Mucosa of descending colon (tissue), 3 donors: Measurements from ENCODE around the gene NR3C1. TPM values are rescaled to one million over a fixed set of nuclear protein-coding genes. Genes with fewer than 3 reads are reported as not detected.

Experiments used
- ATAC-seq: fragments of 200-7000 bp; cut with Tn5 transposase; one replicate; pipeline ENCODE4 v1.9.1; 2020; ENCODE audit warnings: mild to moderate bottlenecking, moderate library complexity
- DNase-seq, 3 donors: peaks; one replicate each; pipeline ENCODE4 v3.0.0-alpha.2; 2020
- H3K36me3 ChIP-seq: fragments of 200-600 bp; one replicate; pipeline ENCODE4 v1.8.0; 2021; ENCODE audit warnings: low read depth, mild to moderate bottlenecking
- H3K4me1 ChIP-seq: fragments of 200-600 bp; one replicate; pipeline ENCODE4 v1.8.0; 2021; ENCODE audit warnings: low read depth, mild to moderate bottlenecking
- H3K4me3 ChIP-seq: fragments of 200-600 bp; one replicate; pipeline ENCODE4 v1.8.0; 2021; ENCODE audit warnings: mild to moderate bottlenecking
- H3K9me3 ChIP-seq: fragments of 200-600 bp; one replicate; pipeline ENCODE4 v1.8.0; 2021; ENCODE audit warnings: mild to moderate bottlenecking
- intact Hi-C, 2 donors: fragments of 100-400 bp; cut with DNase I in 1 of 2; cut with micrococcal nuclease in 1 of 2; formaldehyde crosslinking; loops; one replicate each; pipeline versions ENCODE4 v1.11.0 to v1.11.1; 2022; cut with DNase I, micrococcal nuclease
- total RNA-seq, 3 donors: library from RNA; stranded (reverse); fragmentation: NEBNext Ultra II Directional in 2 of 3; extraction: Animal tissue kit (Norgen Biotek cat#: 25700) in 2 of 3; gene quantifications; one replicate each; pipeline versions ENCODE4 v1.2.1 to v1.2.4, GENCODE V29; 2021 to 2023
- TF ChIP-seq, protein P1 (sequence below): fragments of 200-600 bp; IDR thresholded peaks from one replicate; pipeline ENCODE4 v1.8.0; 2022; ENCODE audit warnings: antibody characterized with exemption, mild to moderate bottlenecking
- donor health status: DM: no; HTN: no; CAD: no; lungs with moderate emphysema.
- donor health status: DM: no; HTN: no; CAD: no.
- donor health status: DM: no; HTN: yes; CAD: no.

NR3C1 gene
- total RNA-seq, 3 donors from 2014 or later = 25.6 to 59.0 (median 27.7) TPM

DNA sequence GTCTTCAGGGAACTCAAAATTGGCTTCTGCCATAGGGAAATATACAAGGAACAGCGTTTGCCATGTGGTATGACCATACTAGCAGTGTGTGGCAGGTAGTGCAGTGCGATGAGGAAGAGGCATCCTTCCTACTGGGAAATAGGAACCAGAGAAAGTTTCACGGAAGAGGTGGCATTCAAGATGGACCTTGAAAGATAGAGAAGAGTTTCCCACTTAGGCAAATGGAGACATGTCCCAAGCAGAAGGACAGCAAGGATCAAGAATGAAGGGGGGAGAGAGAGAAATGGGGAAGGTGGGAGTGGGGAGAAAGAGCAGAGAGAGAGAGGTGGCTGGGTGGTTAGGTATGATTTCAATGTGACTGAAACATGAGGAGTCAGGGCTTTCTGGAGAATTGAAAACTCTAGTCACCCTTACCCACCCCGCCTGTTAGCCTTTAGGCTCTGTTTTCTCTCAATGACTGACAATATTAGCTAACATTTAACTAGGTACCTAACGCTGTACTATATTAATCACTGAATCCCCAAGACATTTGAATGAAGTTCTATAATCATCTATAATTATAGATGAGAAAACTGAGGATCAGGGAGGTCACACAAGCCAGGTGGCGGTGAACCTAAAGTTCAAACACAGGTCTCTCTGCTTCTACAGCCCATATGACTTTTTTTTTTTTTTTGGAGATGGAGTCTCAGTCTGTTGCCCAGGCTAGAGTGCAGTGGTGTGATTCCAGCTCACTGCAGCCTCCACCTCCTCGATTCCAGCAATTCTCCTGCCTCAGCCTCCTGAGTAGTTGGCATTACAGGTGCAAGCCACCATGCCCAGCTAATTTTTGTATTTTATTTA lies 171.3 kb downstream of the NR3C1 start:
- DNase-seq (no peak), ATAC-seq (no peak)
- H3K4me1 ChIP-seq = no peaks in the 10 kb centered on the region
- no peaks in the 10 kb centered on the region for H3K9me3 ChIP-seq
- intact Hi-C loops = no loop called here
- H3K4me3 ChIP-seq = no peak overlapping the region
- H3K36me3 ChIP-seq = no peaks in the 10 kb centered on the region
- TF ChIP-seq, protein P1, sequence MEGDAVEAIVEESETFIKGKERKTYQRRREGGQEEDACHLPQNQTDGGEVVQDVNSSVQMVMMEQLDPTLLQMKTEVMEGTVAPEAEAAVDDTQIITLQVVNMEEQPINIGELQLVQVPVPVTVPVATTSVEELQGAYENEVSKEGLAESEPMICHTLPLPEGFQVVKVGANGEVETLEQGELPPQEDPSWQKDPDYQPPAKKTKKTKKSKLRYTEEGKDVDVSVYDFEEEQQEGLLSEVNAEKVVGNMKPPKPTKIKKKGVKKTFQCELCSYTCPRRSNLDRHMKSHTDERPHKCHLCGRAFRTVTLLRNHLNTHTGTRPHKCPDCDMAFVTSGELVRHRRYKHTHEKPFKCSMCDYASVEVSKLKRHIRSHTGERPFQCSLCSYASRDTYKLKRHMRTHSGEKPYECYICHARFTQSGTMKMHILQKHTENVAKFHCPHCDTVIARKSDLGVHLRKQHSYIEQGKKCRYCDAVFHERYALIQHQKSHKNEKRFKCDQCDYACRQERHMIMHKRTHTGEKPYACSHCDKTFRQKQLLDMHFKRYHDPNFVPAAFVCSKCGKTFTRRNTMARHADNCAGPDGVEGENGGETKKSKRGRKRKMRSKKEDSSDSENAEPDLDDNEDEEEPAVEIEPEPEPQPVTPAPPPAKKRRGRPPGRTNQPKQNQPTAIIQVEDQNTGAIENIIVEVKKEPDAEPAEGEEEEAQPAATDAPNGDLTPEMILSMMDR = no peak

DNA sequence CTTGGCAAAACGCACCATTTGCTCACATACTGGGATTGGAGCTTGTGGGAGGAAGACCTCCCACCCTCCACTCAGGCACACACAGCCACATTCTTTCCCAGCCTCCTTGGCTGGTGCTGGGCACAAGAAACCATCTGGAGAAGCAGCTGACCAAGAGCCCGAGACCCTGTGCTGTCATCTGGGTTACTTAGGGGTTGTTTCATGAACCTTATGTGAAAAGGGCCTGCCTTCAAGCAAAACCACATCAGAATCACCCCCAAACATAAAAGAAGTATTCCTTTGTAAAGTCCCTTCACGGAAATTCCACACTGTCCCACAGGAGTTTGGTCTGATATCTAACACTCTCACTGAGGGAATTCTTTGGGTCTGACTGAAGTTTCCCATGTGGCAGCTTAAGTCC lies 172.1 kb downstream of the NR3C1 start:
- Histone ChIP-seq H3K9me3 (no peaks in the 10 kb centered on the region), H3K36me3 (no peaks in the 10 kb centered on the region), H3K4me3 (no peak overlapping the region), H3K4me1 (no peaks in the 10 kb centered on the region)
- TF ChIP-seq, protein P1 = no peak
- no peak for DNase-seq
- ATAC-seq = no peak
- intact Hi-C loops = no loop called here

DNA sequence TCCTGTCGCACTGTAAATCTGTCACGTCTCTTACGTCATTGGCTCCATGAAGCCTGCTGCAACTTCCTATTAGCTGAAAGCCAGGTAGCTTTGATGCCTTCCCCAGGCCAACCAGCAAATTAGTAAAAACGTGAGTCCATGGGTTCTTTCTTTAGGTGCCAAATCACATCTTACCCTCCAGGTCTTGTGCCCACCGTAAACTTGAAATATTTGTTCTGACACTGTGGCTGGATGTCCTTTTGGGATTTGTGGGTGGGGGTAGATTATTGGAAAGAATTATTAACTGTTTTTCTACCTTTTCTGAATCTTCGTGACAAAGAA lies 172.8 kb downstream of the NR3C1 start:
- intact Hi-C loops = no loop called here
- H3K36me3 ChIP-seq = no peaks in the 10 kb centered on the region
- ATAC-seq = no peak

DNA sequence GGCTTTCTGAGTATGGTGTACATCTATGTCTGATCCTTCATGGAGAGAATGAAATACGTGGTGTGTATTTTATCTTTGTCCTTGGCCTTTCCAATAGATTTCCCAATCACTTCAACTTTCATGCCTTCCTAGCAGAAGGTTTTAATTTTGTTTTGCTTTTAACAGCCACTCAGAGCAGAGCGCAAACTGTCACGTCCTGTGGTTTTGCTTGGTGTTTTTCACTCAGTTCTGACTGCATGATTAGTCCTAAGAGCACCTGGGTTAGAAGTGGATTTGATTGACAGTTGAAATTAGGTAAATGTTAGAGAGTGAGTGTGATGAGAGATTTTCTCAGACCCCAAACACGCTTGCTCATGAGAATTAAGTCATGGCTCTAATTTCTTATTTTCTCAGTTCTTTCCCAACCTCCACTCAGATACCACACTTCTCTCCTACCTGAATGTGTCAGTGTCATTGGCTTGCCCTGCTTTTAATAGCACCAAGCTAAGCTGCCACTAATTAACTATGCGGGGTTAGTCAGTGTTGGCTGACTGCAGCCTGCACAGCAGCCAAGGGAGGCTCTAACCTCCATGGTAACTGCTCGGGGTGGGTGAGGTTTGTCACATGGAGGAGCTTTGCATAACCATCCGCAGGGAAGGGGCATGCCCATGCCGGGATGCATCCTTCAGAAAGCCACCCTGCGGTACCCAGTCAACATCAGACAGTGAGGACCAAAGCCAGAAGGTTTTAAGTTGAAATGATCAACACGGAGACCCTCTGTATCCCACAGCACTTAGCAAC lies 173.4 kb downstream of the NR3C1 start:
- Histone ChIP-seq H3K36me3 (no peaks in the 10 kb centered on the region), H3K9me3 (no peaks in the 10 kb centered on the region), H3K4me1 (no peaks in the 10 kb centered on the region), H3K4me3 (no peak overlapping the region)
- ATAC-seq = peak; percentile 59
- intact Hi-C loops = no loop called here
- DNase-seq = no peak
- TF ChIP-seq, protein P1 = no peak

More for the DNA sequence above, 172.8 kb downstream of the NR3C1 start:
- Histone ChIP-seq H3K4me3 (no peak overlapping the region), H3K4me1 (no peaks in the 10 kb centered on the region), H3K9me3 (no peaks in the 10 kb centered on the region)
- DNase-seq = no peak
- TF ChIP-seq, protein P1 = no peak

DNA sequence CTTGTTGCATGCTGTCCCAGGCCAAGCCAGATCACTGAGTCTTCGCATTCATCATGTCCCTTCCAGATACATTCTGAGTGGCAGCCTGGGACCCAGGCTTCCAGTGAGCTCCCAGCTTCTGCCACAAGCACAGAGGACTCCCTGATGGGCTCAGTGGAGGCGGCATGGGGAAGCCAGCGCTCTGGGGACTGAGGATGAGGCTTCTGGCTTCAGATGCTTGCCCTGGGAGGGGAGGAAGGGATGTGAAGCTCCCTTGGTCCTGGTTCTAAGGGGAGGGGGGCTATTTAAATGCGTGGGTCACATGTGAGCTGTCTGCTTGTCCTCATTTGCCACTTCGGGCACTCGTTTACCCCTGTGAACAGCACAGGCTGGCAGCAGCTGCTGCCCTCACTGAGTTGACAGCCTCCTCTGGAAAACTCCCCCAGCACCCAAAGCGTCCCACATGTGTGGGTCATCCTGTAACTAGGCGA lies 174.0 kb downstream of the NR3C1 start:
- Histone ChIP-seq H3K9me3 (no peaks in the 10 kb centered on the region), H3K36me3 (no peaks in the 10 kb centered on the region), H3K4me1 (no peaks in the 10 kb centered on the region), H3K4me3 (no peak overlapping the region)
- peak; percentile 52 for ATAC-seq
- no peak for DNase-seq
- intact Hi-C loops = no loop called here
- TF ChIP-seq, protein P1 = no peak
